Measurements from ENCODE around the gene DND1. TPM values are rescaled to one million over a fixed set of nuclear protein-coding genes. Genes with fewer than 3 reads are reported as not detected.
"Not testable (repeated sequence)": the region's sequence is repeated elsewhere in the genome, so short reads cannot be mapped to it uniquely, and the experiment has no call there.

Gene DND1
- total and polyA plus RNA-seq, 4 donors = 0.60 to 1.9 (median 1.6) TPM

DNA sequence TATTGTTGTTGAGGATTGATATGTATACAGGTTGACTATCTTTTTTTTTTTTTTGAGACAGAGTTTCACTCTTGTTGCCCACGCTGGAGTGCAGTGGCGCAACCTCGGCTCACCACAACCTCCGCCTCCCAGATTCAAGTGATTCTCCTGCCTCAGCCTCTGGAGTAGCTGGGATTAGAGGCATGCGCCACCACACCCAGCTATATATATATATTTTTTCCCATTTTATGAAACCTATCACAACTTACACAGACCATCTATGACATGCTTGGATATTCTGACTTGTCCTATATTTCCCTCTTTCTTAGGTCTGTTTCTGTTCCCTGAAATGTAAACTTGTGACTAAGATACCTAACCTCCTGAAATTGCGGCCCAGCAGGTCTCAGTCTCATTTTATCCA is 45.4 kb downstream of the DND1 start:
- H3K9me3 ChIP-seq (ENCODE audit: control insufficient read depth in 4 of 4, insufficient read depth in 3 of 4, low read length in 3 of 4) = no peaks in the 10 kb centered on the region
- H3K4me3 ChIP-seq = no peak overlapping the region
- H3K36me3 ChIP-seq (ENCODE audit: control insufficient read depth in 4 of 4, insufficient read depth in 4 of 4, low read length in 4 of 4) = no peaks in the 10 kb centered on the region
- WGBS, 2 donors = 83 to 89% methylated on average over 6 of the region's 6 CpGs
- H3K9ac ChIP-seq (ENCODE audit: insufficient read depth in 1 of 2, low read length in 2 of 2) = no peak overlapping the region
- no peak overlapping the region for H3K27ac ChIP-seq (ENCODE audit: low read depth in 1 of 2, low read length in 1 of 2)
- peaks cover 0 to 30% (median 3%) of the 10 kb centered on the region in 5 donors for H3K4me1 ChIP-seq (ENCODE audit: control insufficient read depth in 5 of 5, insufficient read depth in 5 of 5, low read length in 5 of 5)
- no peak for TF ChIP-seq CTCF (IDR thresholded peaks at IDR 0.05; ENCODE audit: control extremely low read depth, extremely low read depth)
- ATAC-seq (ENCODE audit: insufficient read depth, low FRiP score) (no peak), DNase-seq (no peak)
- H3K27me3 ChIP-seq (ENCODE audit: control insufficient read depth in 3 of 3, insufficient read depth in 3 of 3, low read length in 2 of 3) = peaks cover 0 to 26% (median 7%) of the 10 kb centered on the region in 3 donors

DNA sequence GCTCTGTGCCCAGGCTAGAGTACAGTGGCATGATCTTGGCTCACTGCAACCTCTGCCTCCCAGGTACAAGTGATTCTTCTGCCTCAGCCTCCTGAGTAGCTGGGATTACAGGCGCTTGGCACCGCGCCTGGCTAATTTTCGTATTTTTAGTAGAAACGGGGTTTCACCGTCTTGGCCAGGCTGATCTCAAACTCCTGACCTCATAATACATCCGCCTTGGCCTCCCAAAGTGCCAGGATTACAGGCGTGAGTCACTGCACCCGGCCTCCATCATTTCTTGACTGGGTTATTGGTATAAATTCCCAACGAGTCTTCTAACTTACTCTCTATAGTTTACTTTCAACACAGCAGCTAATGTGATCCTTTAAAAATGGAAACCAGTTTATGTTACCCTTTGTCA is 48.5 kb downstream of the DND1 start:
- H3K27ac ChIP-seq (ENCODE audit: low read depth in 1 of 2, low read length in 1 of 2); H3K9me3 ChIP-seq (ENCODE audit: control insufficient read depth in 4 of 4, insufficient read depth in 3 of 4, low read length in 3 of 4); H3K9ac ChIP-seq (ENCODE audit: insufficient read depth in 1 of 2, low read length in 2 of 2); H3K27me3 ChIP-seq (ENCODE audit: control insufficient read depth in 3 of 3, insufficient read depth in 3 of 3, low read length in 2 of 3); H3K36me3 ChIP-seq (ENCODE audit: control insufficient read depth in 4 of 4, insufficient read depth in 4 of 4, low read length in 4 of 4); DNase-seq; ATAC-seq (ENCODE audit: insufficient read depth, low FRiP score); H3K4me3 ChIP-seq: not testable (repeated sequence)
- peaks cover 0 to 15% (median 0%) of the 10 kb centered on the region in 5 donors for H3K4me1 ChIP-seq (ENCODE audit: control insufficient read depth in 5 of 5, insufficient read depth in 5 of 5, low read length in 5 of 5)
- 88 to 92% methylated on average over 10 of the region's 10 CpGs for WGBS, 2 donors

DNA sequence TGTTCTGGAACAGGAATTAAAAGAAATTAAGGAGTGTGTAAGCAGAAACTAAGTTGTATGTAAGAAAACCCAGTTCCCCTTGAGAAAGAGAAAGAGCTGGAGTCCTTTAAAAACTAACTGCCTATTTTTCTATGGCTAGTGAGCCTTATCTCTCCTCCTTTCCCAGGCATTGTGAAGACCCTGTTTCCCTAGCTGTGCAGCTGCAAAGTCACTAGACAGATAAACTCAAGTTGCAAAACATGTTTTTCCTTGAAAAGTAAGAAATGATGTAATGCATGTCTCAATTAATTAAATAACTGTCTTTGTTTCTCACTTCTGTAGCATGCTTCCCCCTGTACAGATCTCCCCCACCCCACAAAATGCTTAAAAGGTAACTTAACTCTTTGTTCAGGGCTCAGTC is 50.3 kb downstream of the DND1 start:
- H3K4me1 ChIP-seq (ENCODE audit: control insufficient read depth in 5 of 5, insufficient read depth in 5 of 5, low read length in 5 of 5) = peaks cover 0 to 15% (median 0%) of the 10 kb centered on the region in 5 donors
- not testable (repeated sequence) for H3K36me3 ChIP-seq (ENCODE audit: control insufficient read depth in 4 of 4, insufficient read depth in 4 of 4, low read length in 4 of 4); DNase-seq; H3K9ac ChIP-seq (ENCODE audit: insufficient read depth in 1 of 2, low read length in 2 of 2); H3K27ac ChIP-seq (ENCODE audit: low read depth in 1 of 2, low read length in 1 of 2); H3K27me3 ChIP-seq (ENCODE audit: control insufficient read depth in 3 of 3, insufficient read depth in 3 of 3, low read length in 2 of 3); H3K9me3 ChIP-seq (ENCODE audit: control insufficient read depth in 4 of 4, insufficient read depth in 3 of 4, low read length in 3 of 4); ATAC-seq (ENCODE audit: insufficient read depth, low FRiP score); H3K4me3 ChIP-seq

DNA sequence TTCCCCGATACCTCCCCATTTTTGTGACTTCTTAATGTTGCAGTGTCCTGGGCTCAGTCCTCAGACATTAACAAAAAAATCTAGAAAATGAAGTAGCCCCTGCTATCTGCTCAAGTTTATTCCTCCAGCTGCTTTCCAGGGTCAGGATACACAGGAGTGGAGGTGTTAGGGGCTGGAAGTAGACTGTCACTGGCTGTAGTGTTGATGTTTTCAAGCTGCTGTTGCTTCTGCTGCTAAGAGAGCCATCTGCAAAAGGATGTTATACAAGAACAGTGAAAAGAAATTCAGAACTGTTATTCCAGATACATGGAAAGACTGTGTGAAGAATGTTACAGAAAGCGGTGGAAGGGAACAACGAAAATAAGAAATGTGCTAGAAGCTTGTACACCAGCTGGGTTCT is 51.1 kb downstream of the DND1 start:
- no peak for TF ChIP-seq CTCF (IDR thresholded peaks at IDR 0.05; ENCODE audit: control extremely low read depth, extremely low read depth)
- 84 to 90% methylated on average over 3 of the region's 3 CpGs for WGBS, 2 donors
- Histone ChIP-seq H3K27ac (ENCODE audit: low read depth in 1 of 2, low read length in 1 of 2) (no peak overlapping the region), H3K9ac (ENCODE audit: insufficient read depth in 1 of 2, low read length in 2 of 2) (no peak overlapping the region), H3K4me3 (no peak overlapping the region), H3K4me1 (ENCODE audit: control insufficient read depth in 5 of 5, insufficient read depth in 5 of 5, low read length in 5 of 5) (peaks cover 0 to 15% (median 0%) of the 10 kb centered on the region in 5 donors), H3K9me3 (ENCODE audit: control insufficient read depth in 4 of 4, insufficient read depth in 3 of 4, low read length in 3 of 4) (no peaks in the 10 kb centered on the region), H3K36me3 (ENCODE audit: control insufficient read depth in 4 of 4, insufficient read depth in 4 of 4, low read length in 4 of 4) (no peaks in the 10 kb centered on the region), H3K27me3 (ENCODE audit: control insufficient read depth in 3 of 3, insufficient read depth in 3 of 3, low read length in 2 of 3) (no peaks in the 10 kb centered on the region)
- DNase-seq (peak; percentile 83 to 96 (median 93)), ATAC-seq (ENCODE audit: insufficient read depth, low FRiP score) (no peak)

Small RNAs within 50 kb of the gene (small RNA-seq; reads per million reads assigned to genes)
- gene VTRNA1-1 (ENCODE audit: low replicate concordance) (8.0 reads per million, percentile 96 among the genes with 10 or more reads in this experiment), gene VTRNA1-2 (ENCODE audit: low replicate concordance) (0.17 reads per million)

Other genes with a start within 250 kb of the DND1 start
- 10 to 100 TPM in 1 of 2 donors, 1 to 10 TPM in 1; 5.2 to 13.3 TPM for gene EIF4EBP3, start 125.9 kb downstream of the DND1 start, total RNA-seq
- gene EIF4EBP3, start 125.9 kb downstream of the DND1 start, polyA plus RNA-seq = 10 to 100 TPM; 27.6 to 69.5 TPM
- 10 to 100 TPM; 14.0 to 36.0 TPM for gene SRA1, start 116.1 kb downstream of the DND1 start, total RNA-seq
- gene SRA1, start 116.1 kb downstream of the DND1 start, polyA plus RNA-seq = 10 to 100 TPM; 37.7 to 45.5 TPM
- 10 to 100 TPM; 31.6 to 36.1 TPM for gene APBB3, start 109.0 kb downstream of the DND1 start, total RNA-seq
- gene APBB3, start 109.0 kb downstream of the DND1 start, polyA plus RNA-seq = 10 to 100 TPM; 24.7 to 25.5 TPM
- gene SLC35A4, start 108.7 kb downstream of the DND1 start, total RNA-seq = 10 to 100 TPM; 10.7 to 94.4 TPM
- 10 to 100 TPM; 41.0 to 91.5 TPM for gene SLC35A4, start 108.7 kb downstream of the DND1 start, polyA plus RNA-seq
- gene CD14, start 40.4 kb downstream of the DND1 start, total RNA-seq = 10 to 100 TPM; 57.9 to 86.0 TPM
- gene CD14, start 40.4 kb downstream of the DND1 start, polyA plus RNA-seq = 100 to 1,000 TPM in 1 of 2 donors, 10 to 100 TPM in 1; 74.5 to 357 TPM
- gene TMCO6, start 34.1 kb downstream of the DND1 start, total RNA-seq = 10 to 100 TPM in 1 of 2 donors, 1 to 10 TPM in 1; 9.0 to 14.9 TPM
- 10 to 100 TPM; 13.2 to 25.8 TPM for gene TMCO6, start 34.1 kb downstream of the DND1 start, polyA plus RNA-seq
- gene NDUFA2, start 25.9 kb downstream of the DND1 start, total RNA-seq = 10 to 100 TPM; 35.4 to 57.9 TPM
- gene NDUFA2, start 25.9 kb downstream of the DND1 start, polyA plus RNA-seq = 100 to 1,000 TPM; 133 to 365 TPM
- 100 to 1,000 TPM in 1 of 2 donors, 10 to 100 TPM in 1; 85.3 to 104 TPM for gene IK, start 25.7 kb downstream of the DND1 start, total RNA-seq
- 10 to 100 TPM; 58.3 to 95.7 TPM for gene IK, start 25.7 kb downstream of the DND1 start, polyA plus RNA-seq
- gene WDR55, start 8.7 kb downstream of the DND1 start, total RNA-seq = 10 to 100 TPM; 15.0 to 25.5 TPM
- gene WDR55, start 8.7 kb downstream of the DND1 start, polyA plus RNA-seq = 10 to 100 TPM; 16.6 to 17.9 TPM
- gene HARS1, start 17.8 kb upstream of the DND1 start, total RNA-seq = 10 to 100 TPM; 46.9 to 54.6 TPM
- 10 to 100 TPM; 43.8 to 49.8 TPM for gene HARS1, start 17.8 kb upstream of the DND1 start, polyA plus RNA-seq
- gene HARS2, start 17.9 kb upstream of the DND1 start, total RNA-seq = 10 to 100 TPM; 24.6 to 37.2 TPM
- 10 to 100 TPM; 15.6 to 18.8 TPM for gene HARS2, start 17.9 kb upstream of the DND1 start, polyA plus RNA-seq
- 10 to 100 TPM; 30.2 to 43.3 TPM for gene ZMAT2, start 26.9 kb upstream of the DND1 start, total RNA-seq
- gene ZMAT2, start 26.9 kb upstream of the DND1 start, polyA plus RNA-seq = 10 to 100 TPM; 52.1 to 73.8 TPM
- not detected for gene PCDHA1, start 112.6 kb upstream of the DND1 start, total RNA-seq
- under 1 TPM; 0.02 to 0.30 TPM for gene PCDHA1, start 112.6 kb upstream of the DND1 start, polyA plus RNA-seq
- gene PCDHA2, start 121.3 kb upstream of the DND1 start, total RNA-seq = under 1 TPM; 0.15 to 0.43 TPM
- under 1 TPM in 1 of 2 donors, not detected in 1; 0.02 TPM for gene PCDHA2, start 121.3 kb upstream of the DND1 start, polyA plus RNA-seq
- gene PCDHA3, start 127.5 kb upstream of the DND1 start, total RNA-seq = under 1 TPM; 0.31 to 0.74 TPM
- under 1 TPM; 0.07 to 0.22 TPM for gene PCDHA3, start 127.5 kb upstream of the DND1 start, polyA plus RNA-seq
- 1 to 10 TPM; 1.6 to 2.9 TPM for gene PCDHA4, start 133.5 kb upstream of the DND1 start, total RNA-seq
- under 1 TPM; 0.26 to 0.41 TPM for gene PCDHA4, start 133.5 kb upstream of the DND1 start, polyA plus RNA-seq
- gene PCDHA5, start 148.0 kb upstream of the DND1 start, total RNA-seq = under 1 TPM; 0.34 to 0.46 TPM
- under 1 TPM in 1 of 2 donors, not detected in 1; 0.10 TPM for gene PCDHA5, start 148.0 kb upstream of the DND1 start, polyA plus RNA-seq
- gene PCDHA6, start 154.4 kb upstream of the DND1 start, total RNA-seq = under 1 TPM; 0.51 to 0.92 TPM
- under 1 TPM; 0.11 to 0.20 TPM for gene PCDHA6, start 154.4 kb upstream of the DND1 start, polyA plus RNA-seq
- under 1 TPM; 0.17 to 0.52 TPM for gene PCDHA7, start 160.7 kb upstream of the DND1 start, total RNA-seq
- under 1 TPM; 0.10 to 0.26 TPM for gene PCDHA7, start 160.7 kb upstream of the DND1 start, polyA plus RNA-seq
- gene PCDHA8, start 167.6 kb upstream of the DND1 start, total RNA-seq = under 1 TPM; 0.23 to 0.37 TPM
- under 1 TPM in 1 of 2 donors, not detected in 1; 0.14 TPM for gene PCDHA8, start 167.6 kb upstream of the DND1 start, polyA plus RNA-seq
- gene PCDHA9, start 174.8 kb upstream of the DND1 start, total RNA-seq = under 1 TPM; 0.49 to 0.68 TPM
- gene PCDHA9, start 174.8 kb upstream of the DND1 start, polyA plus RNA-seq = not detected
- gene PCDHA10, start 182.3 kb upstream of the DND1 start, total RNA-seq = 1 to 10 TPM in 1 of 2 donors, under 1 TPM in 1; 0.48 to 1.6 TPM
- under 1 TPM; 0.02 to 0.11 TPM for gene PCDHA10, start 182.3 kb upstream of the DND1 start, polyA plus RNA-seq
- 1 to 10 TPM in 1 of 2 donors, under 1 TPM in 1; 0.74 to 1.6 TPM for gene PCDHA11, start 195.4 kb upstream of the DND1 start, total RNA-seq
- under 1 TPM; 0.08 to 0.31 TPM for gene PCDHA11, start 195.4 kb upstream of the DND1 start, polyA plus RNA-seq
- 1 to 10 TPM in 1 of 2 donors, under 1 TPM in 1; 0.23 to 3.6 TPM for gene PCDHA12, start 201.7 kb upstream of the DND1 start, total RNA-seq
- gene PCDHA12, start 201.7 kb upstream of the DND1 start, polyA plus RNA-seq = under 1 TPM; 0.74 to 0.98 TPM
- gene PCDHA13, start 208.5 kb upstream of the DND1 start, total RNA-seq = 1 to 10 TPM in 1 of 2 donors, under 1 TPM in 1; 0.77 to 2.9 TPM
- 1 to 10 TPM in 1 of 2 donors, under 1 TPM in 1; 0.15 to 1.0 TPM for gene PCDHA13, start 208.5 kb upstream of the DND1 start, polyA plus RNA-seq